Measurements from ENCODE around the gene RHEBL1.
A peak's percentile ranks its signal among the peaks of the same experiment; 100 is the strongest.

RHEBL1 gene

DNA sequence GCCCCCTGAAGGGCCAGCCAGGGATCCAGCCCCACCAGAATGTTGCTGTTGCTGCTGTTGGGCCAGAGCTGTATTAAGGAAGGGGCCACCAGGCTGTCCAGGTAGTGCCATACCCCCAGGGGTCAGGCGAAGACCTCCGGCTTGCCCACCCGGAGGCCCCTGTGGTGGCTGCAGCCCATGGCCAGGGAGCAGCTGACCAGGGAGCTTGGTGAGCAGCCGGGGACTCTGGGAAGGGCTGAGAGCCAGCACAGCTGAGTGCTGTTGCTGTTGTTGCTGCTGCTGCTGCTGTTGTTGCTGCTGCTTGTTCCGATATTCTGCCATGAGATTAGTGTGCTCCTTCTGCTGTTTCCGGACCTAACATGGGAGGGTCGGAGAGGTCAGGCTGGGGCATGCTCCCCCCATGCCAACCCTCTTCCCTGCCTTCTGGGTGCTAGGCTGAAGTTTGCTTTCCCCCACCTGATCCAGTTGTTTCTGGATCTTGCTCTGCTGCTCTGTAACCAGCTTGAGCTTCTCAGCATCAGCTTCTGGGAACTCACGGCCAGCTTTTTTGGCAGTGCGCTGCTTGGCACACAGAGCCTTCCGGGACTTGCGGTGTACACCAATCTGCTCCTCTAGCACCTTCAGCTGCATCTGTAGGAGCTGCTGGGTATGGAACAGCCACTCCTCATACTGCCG is 36.0 kb downstream of the RHEBL1 start:
- no peak for DNase-seq

DNA sequence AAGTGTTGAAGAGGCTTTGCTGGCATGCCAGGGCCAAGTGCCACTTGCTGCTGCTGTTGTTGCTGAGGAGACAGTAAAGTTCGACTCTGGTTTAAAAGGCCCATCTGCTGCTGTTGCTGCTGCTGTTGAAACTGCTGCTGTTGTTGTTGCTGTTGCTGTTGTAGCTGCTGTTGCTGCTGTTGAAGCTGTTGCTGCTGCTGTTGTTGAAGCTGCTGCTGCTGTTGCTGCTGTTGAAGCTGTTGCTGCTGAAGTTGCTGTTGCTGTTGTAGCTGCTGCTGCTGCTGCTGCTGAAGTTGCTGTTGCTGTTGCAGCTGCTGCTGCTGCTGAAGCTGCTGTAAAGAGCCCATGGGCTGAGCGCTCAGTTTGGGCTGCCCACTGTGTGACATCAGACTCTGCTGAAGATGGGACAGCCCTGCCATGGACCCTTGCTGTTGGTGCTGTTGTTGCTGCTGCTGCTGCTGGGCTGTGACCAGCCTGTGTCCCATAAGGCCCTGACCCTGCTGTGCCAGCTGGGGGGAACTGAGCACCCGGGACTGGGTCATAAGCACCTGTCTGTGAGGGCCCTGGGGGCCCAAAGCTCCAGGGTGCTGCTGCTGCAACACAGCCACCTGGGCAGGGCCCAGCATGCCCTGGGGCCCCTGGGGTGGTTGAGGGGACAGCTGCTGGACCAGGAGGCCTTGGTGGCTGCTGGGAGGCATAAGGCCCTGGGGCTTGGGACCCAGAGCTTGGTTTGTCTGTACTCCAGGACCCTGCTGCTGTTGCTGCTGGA is 36.9 kb downstream of the RHEBL1 start:
- DNase-seq = no peak

DNA sequence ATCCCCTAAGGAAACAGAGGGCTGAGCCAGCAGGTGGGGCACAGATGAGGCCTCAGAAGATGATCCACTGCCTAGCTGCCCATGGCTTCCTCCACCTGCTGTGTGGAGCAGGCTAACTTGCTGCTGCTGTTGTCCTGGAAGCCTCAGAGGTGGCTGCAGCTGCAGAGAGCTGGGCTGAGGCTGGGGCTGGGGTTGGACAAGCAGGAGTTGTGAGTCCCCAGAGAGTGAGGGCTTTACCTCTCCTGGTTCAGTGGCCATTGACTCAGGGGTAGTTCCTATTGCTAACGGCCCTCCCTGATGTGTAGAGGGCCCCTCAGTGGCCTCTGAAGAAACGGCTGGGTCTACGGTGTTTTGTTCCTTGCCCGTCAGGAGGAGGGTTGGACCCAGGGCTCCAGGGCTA is 37.5 kb downstream of the RHEBL1 start:
- DNase-seq = no peak

DNA sequence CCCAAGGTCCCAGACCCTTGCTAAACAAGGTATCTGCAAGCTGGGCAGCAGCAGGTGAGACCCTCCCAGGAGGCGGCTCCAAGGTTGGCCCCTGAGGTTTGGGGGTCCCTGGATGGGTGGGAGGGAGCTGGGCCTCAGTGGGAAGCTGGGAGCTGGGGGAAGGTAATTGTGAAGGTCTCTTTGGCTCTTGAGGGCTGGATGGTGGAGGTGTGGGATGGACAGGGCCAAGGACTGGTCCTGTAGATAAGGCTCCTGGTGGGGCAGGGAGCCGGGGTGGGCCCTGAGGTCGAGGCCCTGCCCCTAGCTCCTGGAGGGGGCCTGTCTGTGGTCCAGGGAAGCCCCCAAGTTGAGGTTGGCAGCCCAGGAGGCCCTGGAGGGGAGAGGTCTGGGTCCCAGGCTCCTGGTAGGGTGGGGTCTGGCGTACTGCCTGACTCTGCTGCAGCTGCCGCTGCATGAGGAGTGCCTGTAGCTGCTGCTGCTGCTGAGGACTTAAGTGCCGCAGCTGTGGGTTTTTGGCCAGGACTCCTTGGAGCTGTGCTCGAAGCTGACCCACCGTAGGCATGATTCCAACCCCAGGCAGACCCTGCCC is 38.1 kb downstream of the RHEBL1 start:
- DNase-seq = no peak

DNA sequence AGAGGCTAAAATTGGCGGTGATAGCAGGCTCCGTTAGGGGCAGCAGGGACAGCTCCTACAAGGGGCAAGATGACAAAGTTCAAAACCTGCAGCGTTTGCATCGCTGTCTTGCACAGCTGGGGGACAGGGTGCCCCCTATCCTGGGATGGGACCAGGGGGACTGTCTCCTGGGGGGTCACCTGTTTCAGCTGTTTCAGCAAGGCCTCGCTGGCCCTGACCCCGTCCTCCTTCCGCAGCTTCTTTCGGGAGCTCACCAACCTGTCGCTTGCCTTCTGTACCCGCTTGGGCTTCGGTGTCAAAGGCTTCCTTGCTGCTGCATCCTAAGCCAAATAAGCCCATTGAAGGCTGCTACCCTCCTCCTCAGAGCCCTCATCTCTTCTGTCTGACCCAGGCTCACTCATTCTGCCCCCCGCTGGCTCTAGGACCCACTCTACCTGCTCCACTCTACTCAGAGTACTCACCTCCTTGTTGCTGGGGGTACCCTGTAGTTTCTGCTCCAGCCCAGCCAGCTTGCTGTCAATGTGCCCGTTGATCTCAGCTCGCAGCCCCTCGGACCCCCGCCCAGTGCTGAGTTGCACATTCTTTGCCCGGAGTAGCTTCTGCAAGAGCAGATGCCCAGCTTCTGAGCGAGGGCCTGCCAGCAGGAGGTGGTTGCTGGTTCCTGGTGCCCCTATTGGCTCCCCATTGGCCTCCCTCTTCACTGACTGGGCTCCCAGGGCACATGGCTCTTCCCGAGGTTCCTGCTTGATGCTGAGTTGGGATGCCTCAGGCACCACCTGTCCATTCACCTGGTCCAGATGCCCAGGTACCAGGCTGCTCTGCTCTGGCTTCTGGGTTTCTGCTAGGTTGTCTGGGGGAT is 38.8 kb downstream of the RHEBL1 start:
- DNase-seq = no peak

DNA sequence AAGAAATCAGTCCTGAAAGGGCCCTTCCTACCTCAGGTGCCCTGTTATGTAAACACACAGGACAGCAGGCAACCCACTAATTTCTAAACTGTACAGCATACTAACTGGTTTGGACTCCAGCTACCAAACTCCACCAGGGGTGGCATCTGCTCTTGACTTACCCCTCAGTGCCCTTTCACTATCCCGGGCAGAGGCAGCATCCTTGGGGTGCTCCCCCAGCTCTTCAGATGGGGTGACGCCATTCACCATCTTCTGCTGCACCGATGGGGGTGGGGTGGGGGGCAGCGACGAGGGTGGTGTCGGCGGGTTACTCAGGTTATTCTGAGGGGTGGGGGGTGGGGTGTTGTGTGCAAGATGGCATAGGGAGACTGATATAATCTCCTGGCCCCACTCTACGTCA is 39.7 kb downstream of the RHEBL1 start:
- no peak for DNase-seq

DNA sequence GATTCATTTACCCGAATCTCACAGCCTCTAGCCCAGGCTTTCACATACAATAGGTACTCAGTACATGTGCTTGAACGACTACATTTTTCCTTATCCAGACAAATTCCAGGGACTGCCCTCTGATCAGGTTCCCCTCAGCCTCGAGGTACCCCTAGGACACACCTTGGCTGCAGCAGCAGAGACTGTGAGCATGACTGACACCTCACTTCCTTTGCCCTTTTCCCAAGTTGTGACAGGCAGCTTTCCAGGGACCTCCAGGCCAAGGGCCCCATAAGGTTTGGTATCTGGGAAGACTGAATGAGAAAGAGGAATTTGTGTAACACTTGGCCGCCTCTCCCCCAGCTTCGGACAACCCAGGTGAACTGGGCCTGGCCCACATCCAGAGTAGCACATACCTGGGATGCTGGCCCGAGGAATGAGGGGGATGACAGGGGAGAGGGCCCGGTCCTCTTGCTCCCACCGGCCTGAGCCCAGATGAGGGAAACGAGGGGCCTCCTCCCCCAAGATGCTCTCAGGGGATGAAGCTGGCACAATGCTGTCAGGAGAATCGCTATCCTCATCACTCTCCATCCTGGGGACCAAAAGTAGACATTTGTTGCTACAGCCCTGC is 41.0 kb downstream of the RHEBL1 start:
- DNase-seq = no peak

DNA sequence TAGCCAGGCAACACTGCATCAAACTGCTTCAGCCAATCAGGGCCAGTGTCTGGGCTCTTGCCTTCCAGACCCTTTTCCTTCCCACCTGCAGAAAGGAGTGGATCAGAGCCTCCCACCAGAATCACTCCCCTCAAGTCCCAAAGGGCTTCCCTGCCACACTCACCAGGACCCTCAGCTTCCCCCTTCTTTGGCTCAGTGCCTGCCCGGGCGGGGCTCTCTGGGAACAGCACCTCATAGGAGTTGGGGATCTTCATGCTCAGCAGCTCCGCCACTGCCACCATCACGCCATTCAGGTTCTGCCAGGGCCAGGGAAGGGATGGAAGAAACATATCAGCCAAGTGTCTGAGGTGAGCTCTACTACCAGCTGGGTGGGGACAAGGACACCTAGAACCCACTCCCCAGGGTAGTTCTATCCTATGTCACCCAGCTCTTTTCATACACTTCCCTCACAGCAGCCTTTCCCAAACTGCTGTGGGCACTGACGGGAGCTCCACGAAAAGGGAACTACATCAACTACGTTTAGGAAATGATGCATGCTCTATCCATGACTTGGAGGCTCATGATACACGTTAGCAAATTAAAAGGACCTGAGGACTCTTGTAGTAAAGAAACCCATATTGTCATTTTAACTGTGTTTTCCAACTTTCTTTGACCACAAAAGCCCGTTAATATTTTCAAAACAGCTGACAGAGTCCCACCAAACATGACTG is 41.8 kb downstream of the RHEBL1 start:
- DNase-seq = no peak

DNA sequence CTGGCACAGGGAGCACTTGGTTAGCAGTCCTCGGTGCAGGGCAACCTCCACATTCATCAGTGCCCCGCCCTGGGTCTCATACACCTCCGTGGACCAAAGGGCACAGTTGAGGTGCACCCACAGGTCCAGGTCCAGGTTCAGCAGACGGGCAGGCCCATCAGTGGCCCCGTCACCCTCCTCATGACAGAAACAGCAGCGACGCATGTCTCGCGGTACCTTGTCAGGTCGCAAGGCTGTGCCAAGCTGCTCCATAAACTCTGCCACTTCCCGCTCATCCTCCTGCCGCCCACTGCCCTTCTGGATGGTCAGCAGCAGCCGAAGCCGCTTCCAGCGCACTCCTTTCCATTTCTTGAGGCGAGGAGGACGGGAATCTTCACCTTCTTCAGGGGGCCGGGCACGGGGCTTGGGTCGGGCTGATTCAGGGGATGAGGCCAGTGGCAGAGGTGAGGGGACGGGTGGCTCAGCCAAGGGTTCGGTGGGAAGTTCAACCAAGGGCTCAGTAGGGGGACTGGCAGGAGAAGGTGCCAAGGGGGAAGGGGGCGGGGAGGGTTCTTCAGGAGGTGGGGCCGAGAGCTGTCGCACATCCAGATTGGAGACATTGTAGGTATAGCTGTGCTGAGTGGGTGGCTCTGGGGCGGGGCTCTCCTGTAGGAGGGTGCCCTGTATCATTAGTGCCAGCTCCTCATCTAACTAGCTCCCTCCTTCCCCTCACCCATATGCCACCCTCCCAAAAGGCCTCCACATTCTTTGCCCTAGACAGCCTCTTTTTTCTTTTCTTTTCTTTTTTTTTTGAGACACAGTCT is 42.9 kb downstream of the RHEBL1 start:
- DNase-seq = no peak

DNA sequence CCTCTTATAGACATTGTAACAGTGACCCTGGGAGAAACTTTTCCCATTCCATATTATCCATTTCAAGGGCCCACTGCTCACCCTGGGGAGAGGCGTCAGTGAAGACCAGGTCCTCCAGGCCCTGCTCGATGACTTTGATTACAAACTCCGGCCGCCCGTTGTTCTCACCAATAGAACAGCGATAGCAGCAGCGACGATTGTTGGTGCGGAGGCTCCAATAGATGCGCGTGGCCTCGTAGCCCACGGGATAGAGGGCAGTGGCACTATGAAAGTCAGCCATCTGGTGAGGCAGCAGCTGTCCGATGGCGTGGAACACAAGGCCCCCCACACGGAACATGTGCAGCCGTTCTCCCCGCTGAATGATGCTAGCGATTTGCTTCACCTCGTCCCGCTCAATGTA is 43.7 kb downstream of the RHEBL1 start:
- no peak for DNase-seq

DNA sequence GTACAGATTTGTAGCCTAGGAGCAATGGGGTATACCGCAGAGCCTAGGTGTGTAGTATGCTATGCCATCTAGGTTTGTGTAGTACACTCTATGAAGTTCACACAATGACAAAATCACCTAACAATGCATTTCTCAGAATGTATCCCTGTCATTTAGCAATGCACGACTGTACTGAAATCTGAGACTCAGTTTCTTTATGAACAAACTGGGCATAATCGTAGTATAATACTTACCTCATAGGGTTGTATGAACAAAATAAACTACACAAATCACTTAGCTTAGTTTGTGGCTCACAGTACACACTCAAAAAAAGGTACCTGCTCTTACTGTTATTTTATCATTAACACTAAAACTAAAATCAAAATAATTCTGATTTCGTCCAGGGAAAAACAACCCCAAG is 44.3 kb downstream of the RHEBL1 start:
- no peak for DNase-seq

DNA sequence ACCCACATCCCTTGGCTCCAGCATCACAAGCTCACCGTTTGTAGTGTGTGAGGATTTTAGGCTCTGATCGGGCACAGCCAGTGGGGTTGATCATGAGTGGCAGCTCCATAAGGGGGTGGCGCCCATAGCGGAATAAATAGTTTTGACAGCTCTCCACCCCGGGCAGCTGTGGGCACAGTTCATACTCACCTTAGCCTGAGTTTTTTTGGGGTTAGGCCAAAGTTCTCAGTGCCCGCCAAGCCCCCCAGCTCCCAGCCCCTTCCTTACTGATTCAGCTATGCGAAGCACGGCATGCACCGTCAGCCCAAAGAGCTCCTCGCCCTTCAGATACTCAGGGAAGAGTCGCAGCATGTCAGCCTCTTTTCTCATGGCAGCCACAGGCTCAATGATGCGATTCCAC is 45.2 kb downstream of the RHEBL1 start:
- DNase-seq = no peak

DNA sequence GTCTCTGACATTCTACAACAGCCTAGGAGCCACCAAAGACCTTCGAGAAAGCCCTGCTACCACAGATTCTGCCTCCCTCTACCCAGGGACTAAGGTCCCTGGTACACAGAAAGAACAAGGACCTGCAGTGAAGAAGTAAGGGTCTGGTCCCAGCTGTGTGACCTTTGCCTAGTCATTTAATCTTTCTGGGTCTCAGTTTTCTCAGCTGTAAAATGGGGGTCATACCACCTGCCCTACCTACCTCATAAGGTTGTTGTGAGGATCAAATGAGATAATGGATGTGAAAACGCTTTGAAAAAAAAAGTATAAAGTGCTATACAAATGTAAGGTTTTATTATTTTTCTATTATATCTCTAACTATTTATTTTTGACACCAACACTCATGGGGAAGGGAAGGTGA is 46.0 kb downstream of the RHEBL1 start:
- DNase-seq = no peak

DNA sequence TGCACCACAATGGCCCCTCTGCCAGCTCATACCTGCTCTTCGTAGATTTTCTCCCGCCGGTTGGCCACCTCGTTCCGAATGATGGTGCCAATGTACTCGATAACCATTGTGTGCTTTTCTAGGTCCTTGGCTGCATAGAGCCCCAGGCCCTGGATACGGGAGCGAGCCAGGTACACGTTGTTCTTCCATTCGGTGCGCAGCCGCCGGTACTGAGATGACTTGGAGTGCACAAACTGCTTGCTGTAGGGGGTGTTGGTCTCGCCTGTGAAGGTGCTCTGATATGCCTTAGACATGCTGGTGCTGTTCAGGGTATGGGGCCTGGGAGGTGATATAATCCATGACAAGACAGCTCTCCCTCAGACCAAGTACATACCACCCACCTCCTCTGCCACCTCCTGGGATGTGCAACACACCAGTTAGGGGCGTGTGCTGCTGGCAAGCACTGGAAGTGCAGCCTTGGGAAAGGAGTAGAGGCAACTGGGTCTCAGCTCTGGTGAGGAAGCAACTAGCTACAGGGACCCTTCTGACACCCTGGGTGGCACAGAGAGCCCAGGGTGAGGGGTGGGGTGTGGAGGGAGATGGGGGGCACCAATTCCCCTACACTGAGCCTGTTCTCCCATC is 47.1 kb downstream of the RHEBL1 start:
- DNase-seq = no peak

DNA sequence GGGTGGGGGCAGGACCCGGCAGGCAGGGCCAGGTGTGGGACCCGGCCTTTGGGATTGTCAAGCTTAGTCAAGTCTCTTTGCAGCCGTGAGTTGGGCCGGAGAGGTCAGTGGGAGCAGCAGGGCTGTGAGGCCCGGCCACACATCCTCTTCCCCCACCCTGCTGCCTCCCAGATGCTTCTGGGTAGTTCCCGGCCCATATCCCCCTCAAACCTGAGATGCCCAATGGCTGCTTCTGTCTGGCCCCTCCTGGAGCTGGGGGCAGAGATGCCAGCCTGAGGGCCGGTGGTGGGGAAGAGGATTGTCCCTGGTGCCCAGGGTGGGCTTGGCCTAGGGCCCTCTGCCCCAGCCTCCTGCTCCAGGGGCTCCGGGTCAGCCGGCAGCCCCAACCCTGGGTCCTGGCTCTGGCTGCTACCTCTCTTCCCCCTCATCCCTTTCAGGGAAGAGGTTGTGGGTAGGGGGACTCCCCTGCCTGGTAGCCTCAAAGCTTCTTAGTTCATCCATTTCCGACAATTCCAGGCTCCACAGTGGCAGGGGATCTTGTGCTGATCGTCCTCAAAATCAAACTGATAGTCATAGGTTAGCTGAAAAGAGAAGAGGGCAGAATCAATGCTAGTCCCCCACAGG is 48.4 kb downstream of the RHEBL1 start:
- DNase-seq = no peak

DNA sequence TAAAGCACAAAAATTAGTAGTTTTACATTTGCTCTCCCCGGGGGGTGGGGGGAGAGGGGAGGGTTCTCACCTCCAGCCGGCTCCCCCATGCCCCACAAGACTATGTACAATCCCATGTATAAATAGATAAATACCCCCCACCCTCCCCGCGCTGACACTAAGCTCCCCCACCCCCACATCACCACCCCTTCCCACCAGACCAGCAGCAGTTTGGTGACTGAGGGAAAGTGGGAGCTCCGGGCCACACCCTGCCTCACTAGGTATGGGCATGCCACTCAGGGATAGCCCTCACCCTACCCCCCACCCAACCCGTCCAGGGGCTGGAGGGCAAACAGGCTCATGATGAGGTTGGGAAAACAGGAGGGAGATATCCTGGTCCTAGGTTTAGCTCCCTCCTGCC is 49.3 kb downstream of the RHEBL1 start:
- no peak for DNase-seq

DNA sequence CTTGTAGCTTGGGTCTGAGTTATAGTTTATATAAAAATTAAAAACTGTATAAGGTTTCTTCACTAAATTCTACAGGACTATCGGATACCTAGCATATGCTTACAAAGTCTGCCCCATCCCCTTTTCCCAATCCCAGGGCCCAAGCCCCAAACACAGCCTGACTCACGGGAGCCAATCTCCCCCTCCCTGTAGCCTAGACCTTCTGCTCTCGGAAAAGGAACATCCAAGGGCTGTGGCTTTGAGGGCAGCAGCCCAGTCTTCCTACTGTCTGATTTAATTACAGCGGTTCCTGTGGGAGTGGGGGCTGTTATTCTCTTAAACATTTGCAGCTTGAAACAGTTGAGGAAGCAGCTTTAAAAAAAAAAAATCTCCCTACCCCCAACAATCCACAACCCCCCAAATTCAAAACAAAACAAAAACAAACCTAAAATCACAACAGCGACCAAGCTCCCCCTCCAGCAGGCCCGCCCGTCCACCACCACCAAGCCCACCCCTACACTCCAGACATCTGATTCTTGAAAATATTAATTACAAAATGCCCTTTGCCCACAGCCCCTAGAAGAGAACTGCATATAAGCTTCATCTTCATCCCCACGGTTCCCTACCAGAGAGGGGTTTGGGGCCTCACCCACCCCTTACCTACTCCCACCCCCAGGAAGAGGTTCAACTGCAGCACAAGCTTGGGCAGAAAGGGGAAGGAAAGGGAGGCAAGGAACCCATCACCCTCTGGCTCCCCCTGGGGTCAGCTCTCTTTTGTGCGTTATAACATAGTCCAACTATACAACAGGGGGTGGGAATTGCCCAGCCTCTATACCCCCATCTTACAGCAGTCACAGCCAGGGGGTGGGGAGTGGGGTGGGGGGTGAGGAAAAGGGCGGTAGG is 50.1 kb downstream of the RHEBL1 start:
- DNase-seq = peak; percentile 62

DNA sequence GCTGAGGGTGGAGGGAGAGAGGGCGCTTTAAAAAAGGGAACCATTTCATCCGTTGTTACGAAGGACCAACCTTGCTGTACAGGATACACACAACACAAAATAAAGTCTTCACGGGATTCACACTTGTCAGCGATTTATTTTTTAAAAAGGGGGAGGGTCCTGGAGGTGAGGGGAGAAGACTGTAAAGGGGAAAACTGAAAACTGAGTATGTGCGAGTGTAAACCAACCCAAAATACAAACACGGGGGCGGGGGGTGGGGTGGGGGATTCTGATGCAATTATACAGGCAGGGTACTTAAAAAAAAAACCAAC is 50.7 kb downstream of the RHEBL1 start:
- DNase-seq = no peak

DNA sequence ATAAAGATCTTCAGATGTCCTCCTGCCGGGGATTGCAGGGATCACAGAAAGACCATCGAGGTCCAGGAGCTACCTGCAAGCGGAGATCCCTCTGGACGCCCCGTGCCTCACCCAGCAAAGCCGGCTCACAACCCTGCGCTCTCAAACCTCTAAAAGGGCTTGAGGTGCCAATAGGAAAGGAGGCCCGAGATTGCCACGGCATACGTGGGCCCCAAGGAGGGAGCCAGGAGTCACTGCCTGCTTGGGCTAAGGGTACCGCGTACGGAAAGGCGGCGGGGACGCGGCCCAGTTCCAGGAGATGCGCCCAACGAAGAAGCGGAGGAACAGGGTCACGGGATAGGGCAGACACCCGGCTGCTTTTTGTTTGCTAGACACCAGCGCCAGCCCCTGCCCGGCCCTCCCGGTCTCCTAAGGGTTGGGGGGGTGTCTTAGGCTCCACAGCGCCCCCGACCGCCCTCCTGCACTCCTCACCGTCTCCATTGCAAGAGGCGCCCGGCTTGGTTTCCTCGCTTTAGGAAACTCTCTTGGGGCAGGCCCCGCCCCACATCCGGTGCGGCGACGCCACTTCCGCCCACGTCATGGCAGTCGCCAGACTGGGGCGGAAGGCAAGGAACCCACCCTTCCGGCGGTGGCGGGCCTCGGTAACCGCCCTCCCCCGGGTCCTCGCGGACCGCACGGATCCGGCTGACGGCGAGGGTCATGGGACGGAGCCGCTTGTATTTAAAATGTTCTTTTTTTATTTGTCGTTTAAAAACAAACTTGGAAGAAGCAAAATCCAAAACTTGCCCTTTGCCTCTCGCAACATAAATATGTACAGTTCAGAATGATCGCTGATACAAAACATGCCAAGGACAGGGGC is 51.3 kb downstream of the RHEBL1 start, which contains the start of gene PRKAG1:
Gene PRKAG1 (minus strand): TSS at position 516 of the 859 bp plus-strand sequence. CDS start 36 bp downstream, at position 480.
- DNase-seq = peak; percentile 97

Data from CD4-positive, alpha-beta T cell treated with Interleukin-21 for 1 hour (primary cell).